ENCODE data around the gene PCDHA9.

DNA sequence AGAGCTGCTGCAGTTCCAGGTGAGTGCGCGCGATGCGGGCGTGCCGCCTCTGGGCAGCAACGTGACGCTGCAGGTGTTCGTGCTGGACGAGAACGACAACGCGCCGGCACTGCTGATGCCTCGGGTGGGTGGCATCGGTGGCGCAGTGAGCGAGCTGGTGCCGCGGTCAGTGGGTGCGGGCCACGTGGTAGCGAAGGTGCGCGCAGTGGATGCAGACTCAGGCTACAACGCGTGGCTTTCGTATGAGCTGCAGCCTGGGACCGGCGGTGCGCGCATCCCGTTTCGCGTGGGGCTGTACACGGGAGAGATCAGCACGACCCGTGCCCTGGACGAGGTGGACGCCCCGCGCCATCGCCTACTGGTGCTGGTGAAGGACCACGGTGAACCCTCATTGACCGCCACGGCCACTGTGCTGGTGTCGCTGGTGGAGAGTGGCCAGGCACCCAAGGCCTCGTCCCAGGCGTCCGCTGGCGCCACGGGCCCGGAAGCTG lies 45.4 kb upstream of the PCDHA9 start:
- TF ChIP-seq, protein P1, sequence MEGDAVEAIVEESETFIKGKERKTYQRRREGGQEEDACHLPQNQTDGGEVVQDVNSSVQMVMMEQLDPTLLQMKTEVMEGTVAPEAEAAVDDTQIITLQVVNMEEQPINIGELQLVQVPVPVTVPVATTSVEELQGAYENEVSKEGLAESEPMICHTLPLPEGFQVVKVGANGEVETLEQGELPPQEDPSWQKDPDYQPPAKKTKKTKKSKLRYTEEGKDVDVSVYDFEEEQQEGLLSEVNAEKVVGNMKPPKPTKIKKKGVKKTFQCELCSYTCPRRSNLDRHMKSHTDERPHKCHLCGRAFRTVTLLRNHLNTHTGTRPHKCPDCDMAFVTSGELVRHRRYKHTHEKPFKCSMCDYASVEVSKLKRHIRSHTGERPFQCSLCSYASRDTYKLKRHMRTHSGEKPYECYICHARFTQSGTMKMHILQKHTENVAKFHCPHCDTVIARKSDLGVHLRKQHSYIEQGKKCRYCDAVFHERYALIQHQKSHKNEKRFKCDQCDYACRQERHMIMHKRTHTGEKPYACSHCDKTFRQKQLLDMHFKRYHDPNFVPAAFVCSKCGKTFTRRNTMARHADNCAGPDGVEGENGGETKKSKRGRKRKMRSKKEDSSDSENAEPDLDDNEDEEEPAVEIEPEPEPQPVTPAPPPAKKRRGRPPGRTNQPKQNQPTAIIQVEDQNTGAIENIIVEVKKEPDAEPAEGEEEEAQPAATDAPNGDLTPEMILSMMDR (IDR thresholded peaks at IDR 0.05) = no peak
- no peak for TF ChIP-seq POLR2A (IDR thresholded peaks at IDR 0.05)
